H4 (cell line): ENCODE results near the gene HINFP. TPM values are rescaled to one million over a fixed set of nuclear protein-coding genes. Genes with fewer than 3 reads are reported as not detected.
A peak's percentile ranks its signal among the peaks of the same experiment; 100 is the strongest.

Source experiments
- DNase-seq: peaks from one replicate; pipeline ENCODE4 v3.0.0-alpha.2; 2015; ENCODE audit warnings: low spot score
- total RNA-seq: library from RNA; depleted of rRNA; stranded (reverse); fragments of >200 nt; shearing (Covaris generic); gene quantifications from 2 replicates; pipeline ENCODE4 v1.2.3, GENCODE V29; 2014; rRNA removed

HINFP gene
- total RNA-seq = 6.1 and 7.2 TPM in 2 replicates

- peak; percentile 99 for DNase-seq
These were observed at the start of gene HINFP for GRCh38 chr11:119121008-119121810. TSS of gene HINFP (plus strand) at chr11:119121580. CDS start at chr11:119126945, 5,365 bp downstream.

GRCh38 chr11:119077839-119078238 is 43.5 kb upstream of the HINFP start:
- DNase-seq = no peak

GRCh38 chr11:119078675-119079420 is 42.5 kb upstream of the HINFP start:
- DNase-seq = no peak

GRCh38 chr11:119081682-119082260 is 39.6 kb upstream of the HINFP start:
- DNase-seq = no peak

GRCh38 chr11:119084663-119085436 is 36.5 kb upstream of the HINFP start, which contains the start of gene HMBS:
TSS of gene HMBS (plus strand) at chr11:119084881. CDS start at chr11:119085034, 153 bp downstream.
- peak; percentile 93 for DNase-seq

- DNase-seq = no peak
These were observed 35.9 kb upstream of the HINFP start for GRCh38 chr11:119085437-119085847.

- no peak for DNase-seq
These were observed 34.3 kb upstream of the HINFP start for GRCh38 chr11:119087123-119087522.

- no peak for DNase-seq
These were observed 33.6 kb upstream of the HINFP start for GRCh38 chr11:119087747-119088241.

GRCh38 chr11:119088406-119088805 is 33.0 kb upstream of the HINFP start:
- DNase-seq = no peak

GRCh38 chr11:119089319-119089718 is 32.1 kb upstream of the HINFP start:
- no peak for DNase-seq

GRCh38 chr11:119091178-119091577 is 30.2 kb upstream of the HINFP start:
- DNase-seq = no peak

- no peak for DNase-seq
These were observed 29.2 kb upstream of the HINFP start for GRCh38 chr11:119091966-119092879.

- no peak for DNase-seq
These were observed 28.2 kb upstream of the HINFP start for GRCh38 chr11:119092880-119093842.

GRCh38 chr11:119093942-119094815 is 27.2 kb upstream of the HINFP start:
- DNase-seq = no peak

GRCh38 chr11:119094816-119095065 is 26.6 kb upstream of the HINFP start:
- DNase-seq = peak; percentile 73

GRCh38 chr11:119095066-119095880 is 26.1 kb upstream of the HINFP start:
- peak; percentile 99 for DNase-seq

- no peak for DNase-seq
These were observed 21.7 kb upstream of the HINFP start for GRCh38 chr11:119099711-119100110.
